Uterus (tissue), 2 donors: Measurements from ENCODE around the gene RUNX1.

Experiments used
- CTCF ChIP-seq, 4 experiments: fragments of 200-600 bp in 2 of 4; fragments of 450-650 bp in 2 of 4; sonication (generic) in 2 of 4; IDR thresholded peaks; one replicate each; pipeline ENCODE4 v1.5.1; 2016 to 2019; ENCODE audit warnings: antibody characterized with exemption in 4 of 4, mild to moderate bottlenecking in 2 of 4, moderate library complexity in 1 of 4
- POLR2A ChIP-seq, 2 donors: fragments of 450-650 bp; IDR thresholded peaks; one replicate each; pipeline ENCODE4 v1.6.1; 2016; ENCODE audit warnings: antibody characterized with exemption in 2 of 2, mild to moderate bottlenecking in 1 of 2, moderate library complexity in 1 of 2

- TF ChIP-seq POLR2A (IDR thresholded peaks at IDR 0.05), result no peak
- TF ChIP-seq CTCF (IDR thresholded peaks at IDR 0.05), result no peak
Observed at GRCh38 chr21:34999397-34999941, 49.6 kb downstream of the RUNX1 start.
